ENCODE measurements around the gene OR6C76. TPM values are rescaled to one million over a fixed set of nuclear protein-coding genes. Genes with fewer than 3 reads are reported as not detected.
"Not testable (repeated sequence)": the region's sequence is repeated elsewhere in the genome, so short reads cannot be mapped to it uniquely, and the experiment has no call there.

OR6C76 gene
- total RNA-seq, 1 experiment from 2014 or later, result not detected

GRCh38 chr12:55448825-55449224 is 22.8 kb downstream of the OR6C76 start:
- H2AFZ ChIP-seq (ENCODE audit: low read length), result no peak overlapping the region
- H3K9me3 ChIP-seq (ENCODE audit: low read length), result no peaks in the 10 kb centered on the region
- no peaks in the 10 kb centered on the region for H3K9me2 ChIP-seq (replicated peaks; ENCODE audit: low read length)
- H3K27ac ChIP-seq (ENCODE audit: low read length), result no peak overlapping the region
- H4K20me1 ChIP-seq (ENCODE audit: low read length), result no peaks in the 10 kb centered on the region
- H3K4me2 ChIP-seq (ENCODE audit: low read length), result no peak overlapping the region
- ATAC-seq (no peak), DNase-seq (no peak)
- H3F3A ChIP-seq (ENCODE audit: low read length, unreplicated experiment), result no peaks in the 10 kb centered on the region
- ChIA-PET CTCF (no interaction called here), POLR2A (ENCODE audit: unreplicated experiment) (no interaction called here)
- BruUV-seq (replicated peaks), result no TSS peak
- H3K4me3 ChIP-seq (ENCODE audit: low read length), result no peak overlapping the region
- H3K36me3 ChIP-seq (ENCODE audit: low read depth, low read length), result no peaks in the 10 kb centered on the region
- H3K79me2 ChIP-seq (ENCODE audit: low read length), result no peaks in the 10 kb centered on the region
- intact Hi-C loops (cut with micrococcal nuclease), result no loop called here
- H3K9ac ChIP-seq (ENCODE audit: low read length), result no peak overlapping the region
- H3K4me1 ChIP-seq (ENCODE audit: insufficient read depth, low read length), result no peaks in the 10 kb centered on the region
- no peak for TF ChIP-seq CTCF (conservative IDR thresholded peaks at IDR 0.05; ENCODE audit: low read depth, low read length)
- TF ChIP-seq EZH2 (IDR thresholded peaks at IDR 0.05; ENCODE audit: low read length, unreplicated experiment), result no peak
- TF ChIP-seq EZH2phosphoT487 (IDR thresholded peaks at IDR 0.05; ENCODE audit: borderline replicate concordance, low read length), result no peak
- peaks cover 51% of the 10 kb centered on the region; the same call in 1 of the 2 replicates for H3K27me3 ChIP-seq (ENCODE audit: low read length)

GRCh38 chr12:55464926-55465325 is 38.9 kb downstream of the OR6C76 start:
- peaks cover 33% of the 10 kb centered on the region; the same call in 1 of the 2 replicates for H3K27me3 ChIP-seq (ENCODE audit: low read length)
- H3K4me1 ChIP-seq (ENCODE audit: insufficient read depth, low read length); BruUV-seq (replicated peaks); H3K9ac ChIP-seq (ENCODE audit: low read length); H3K79me2 ChIP-seq (ENCODE audit: low read length); ATAC-seq; H3F3A ChIP-seq (ENCODE audit: low read length, unreplicated experiment); DNase-seq; H3K27ac ChIP-seq (ENCODE audit: low read length); H3K36me3 ChIP-seq (ENCODE audit: low read depth, low read length); POLR2A ChIA-PET (ENCODE audit: unreplicated experiment); intact Hi-C loops (cut with micrococcal nuclease); CTCF ChIA-PET; H4K20me1 ChIP-seq (ENCODE audit: low read length); H3K9me3 ChIP-seq (ENCODE audit: low read length); H3K9me2 ChIP-seq (replicated peaks; ENCODE audit: low read length); H3K4me3 ChIP-seq (ENCODE audit: low read length); H3K4me2 ChIP-seq (ENCODE audit: low read length); H2AFZ ChIP-seq (ENCODE audit: low read length): not testable (repeated sequence)

- Histone ChIP-seq H3K27ac (ENCODE audit: low read length) (no peak overlapping the region), H3K9me2 (replicated peaks; ENCODE audit: low read length) (no peaks in the 10 kb centered on the region), H4K20me1 (ENCODE audit: low read length) (no peaks in the 10 kb centered on the region), H3K4me3 (ENCODE audit: low read length) (no peak overlapping the region), H3K9ac (ENCODE audit: low read length) (no peak overlapping the region), H3K27me3 (ENCODE audit: low read length) (peaks cover 28% of the 10 kb centered on the region; the same call in 1 of the 2 replicates), H3K79me2 (ENCODE audit: low read length) (no peaks in the 10 kb centered on the region), H2AFZ (ENCODE audit: low read length) (no peak overlapping the region), H3F3A (ENCODE audit: low read length, unreplicated experiment) (no peaks in the 10 kb centered on the region), H3K9me3 (ENCODE audit: low read length) (no peaks in the 10 kb centered on the region), H3K4me1 (ENCODE audit: insufficient read depth, low read length) (peaks cover 16% of the 10 kb centered on the region), H3K36me3 (ENCODE audit: low read depth, low read length) (no peaks in the 10 kb centered on the region), H3K4me2 (ENCODE audit: low read length) (no peak overlapping the region)
- ChIA-PET POLR2A (ENCODE audit: unreplicated experiment) (no interaction called here), CTCF (no interaction called here)
- no TSS peak for BruUV-seq (replicated peaks)
- TF ChIP-seq EZH2 (IDR thresholded peaks at IDR 0.05; ENCODE audit: low read length, unreplicated experiment) (no peak), CTCF (conservative IDR thresholded peaks at IDR 0.05; ENCODE audit: low read depth, low read length) (no peak), EZH2phosphoT487 (IDR thresholded peaks at IDR 0.05; ENCODE audit: borderline replicate concordance, low read length) (no peak)
- ATAC-seq (no peak), DNase-seq (no peak)
- intact Hi-C loops (cut with micrococcal nuclease), result no loop called here
Observed at GRCh38 chr12:55467836-55468235, 41.8 kb downstream of the OR6C76 start.
